SHP77 treated with DMSO at 0.1 percent for 48 hours (cell line): Measurements from ENCODE around the gene MACIR.

Source experiments
- DNase-seq: peaks from one replicate; lab custom pipeline; 2025; lab: John Stamatoyannopoulos, UW

MACIR gene

DNA sequence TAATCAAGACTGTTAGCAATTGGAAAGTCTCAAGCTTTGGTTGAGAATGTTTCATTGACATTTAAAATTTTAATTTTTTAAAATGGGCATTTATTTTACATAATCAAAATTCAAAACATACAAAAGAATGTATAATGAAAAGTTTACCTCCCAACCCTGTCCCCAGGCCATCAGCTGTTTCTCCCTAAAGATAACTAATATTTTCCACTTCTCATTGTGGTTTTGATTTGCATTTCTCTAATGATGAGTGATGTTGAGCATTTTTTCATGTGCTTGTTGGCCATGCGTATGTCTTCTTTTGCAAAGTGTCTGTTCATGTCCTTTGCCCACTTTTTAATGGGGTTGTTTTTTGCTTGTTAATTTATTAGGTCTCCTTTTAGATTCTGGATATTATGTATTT is 11.4 kb upstream of the MACIR start:
- no peak for DNase-seq

DNA sequence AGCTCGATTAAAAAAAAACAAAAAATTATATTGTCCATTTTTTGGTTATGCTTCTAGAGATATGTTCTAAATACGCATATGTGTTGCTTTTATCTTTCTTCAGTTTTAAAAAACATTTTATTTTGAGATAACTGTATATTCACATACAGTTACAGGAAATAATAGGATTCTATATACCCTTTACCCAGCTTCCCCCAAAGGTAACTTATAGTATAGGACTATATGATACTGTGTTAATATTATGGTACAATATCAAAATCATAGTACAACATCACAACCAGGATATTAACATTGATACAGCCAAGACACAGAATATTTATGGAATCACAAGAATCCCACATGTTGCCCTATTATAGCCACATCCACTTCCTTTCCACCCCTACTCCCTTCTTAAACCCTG is 9.5 kb upstream of the MACIR start:
- DNase-seq, result no peak

DNA sequence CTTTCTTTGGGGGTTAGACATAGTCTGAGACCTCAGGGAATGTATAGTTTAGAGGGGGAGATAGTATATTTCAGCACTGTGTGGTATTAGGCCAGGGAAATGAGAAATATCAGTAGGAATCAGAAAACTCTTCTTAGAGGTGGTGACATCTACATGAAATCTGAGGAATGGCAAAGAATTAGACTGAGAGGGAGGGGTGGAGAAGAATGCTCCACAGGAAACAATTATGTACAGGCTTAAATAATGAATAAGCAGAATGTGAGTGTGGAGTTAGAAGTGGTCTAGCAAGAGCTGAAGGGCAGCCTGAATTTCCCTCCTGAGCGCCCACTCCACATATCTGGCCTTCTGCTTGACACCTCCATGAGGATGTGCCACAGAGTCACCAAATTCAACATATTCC is 3.6 kb upstream of the MACIR start:
- no peak for DNase-seq

- no peak for DNase-seq
Observed at GRCh38 chr5:103255691-103256090, 2.9 kb upstream of the MACIR start.

DNA sequence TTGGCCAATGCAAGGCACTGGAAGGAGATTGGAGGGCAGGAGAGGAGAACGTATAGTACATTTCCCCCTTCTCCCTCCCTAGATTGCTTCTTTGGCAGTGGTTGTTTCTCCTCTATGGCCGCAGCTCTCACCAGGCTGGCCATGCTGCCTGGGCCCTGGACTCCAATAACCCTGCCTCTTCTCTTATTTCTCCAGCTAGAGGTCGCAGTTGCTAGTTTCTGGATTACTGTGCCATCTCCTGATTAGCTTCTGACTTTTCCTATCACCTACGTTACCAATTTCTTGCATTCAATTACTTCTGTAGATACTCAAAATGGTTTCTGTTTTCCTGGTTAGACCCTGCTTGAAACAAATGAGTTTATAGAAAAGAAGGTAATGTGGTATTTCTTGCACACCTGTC is 2.4 kb upstream of the MACIR start:
- DNase-seq, result no peak

DNA sequence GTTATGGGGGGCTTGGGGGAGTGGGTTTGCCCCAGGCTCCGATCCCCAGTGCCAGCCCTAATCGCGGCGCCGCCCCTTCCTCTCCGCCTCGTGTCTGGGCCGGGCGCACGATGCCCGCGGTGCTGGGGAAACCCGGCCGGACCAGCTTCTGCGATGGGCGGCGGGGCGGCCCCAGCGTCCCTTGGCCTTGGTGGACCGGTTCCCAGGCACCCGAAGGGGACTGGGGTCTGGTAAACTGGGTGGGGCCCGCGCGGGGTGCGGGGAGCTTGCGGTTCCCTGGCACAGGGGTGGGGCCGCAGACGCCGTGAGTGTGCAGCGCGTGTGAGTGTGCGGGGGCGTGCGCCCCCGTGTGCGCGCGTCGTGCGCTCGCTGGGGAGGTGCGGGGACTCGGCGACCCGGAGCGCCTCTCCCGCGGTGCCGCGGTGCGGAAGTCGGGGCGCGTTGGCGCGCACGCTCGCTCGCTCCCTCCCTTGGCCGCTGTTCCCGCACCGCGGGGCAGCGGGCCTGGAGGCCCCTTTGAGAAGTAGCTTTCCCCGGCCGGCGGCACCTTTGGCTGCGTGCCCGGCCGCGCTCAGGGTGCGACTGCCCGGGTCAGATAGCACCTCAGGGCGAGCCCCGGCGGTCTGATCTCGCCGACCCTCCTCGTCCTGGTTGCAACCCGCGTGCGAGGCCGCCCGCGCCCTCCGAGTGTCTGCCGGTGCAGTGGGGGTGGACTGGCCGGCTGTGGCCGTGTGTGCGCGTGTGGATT is 568 bp downstream of the MACIR start:
- peak; percentile 59 for DNase-seq

DNA sequence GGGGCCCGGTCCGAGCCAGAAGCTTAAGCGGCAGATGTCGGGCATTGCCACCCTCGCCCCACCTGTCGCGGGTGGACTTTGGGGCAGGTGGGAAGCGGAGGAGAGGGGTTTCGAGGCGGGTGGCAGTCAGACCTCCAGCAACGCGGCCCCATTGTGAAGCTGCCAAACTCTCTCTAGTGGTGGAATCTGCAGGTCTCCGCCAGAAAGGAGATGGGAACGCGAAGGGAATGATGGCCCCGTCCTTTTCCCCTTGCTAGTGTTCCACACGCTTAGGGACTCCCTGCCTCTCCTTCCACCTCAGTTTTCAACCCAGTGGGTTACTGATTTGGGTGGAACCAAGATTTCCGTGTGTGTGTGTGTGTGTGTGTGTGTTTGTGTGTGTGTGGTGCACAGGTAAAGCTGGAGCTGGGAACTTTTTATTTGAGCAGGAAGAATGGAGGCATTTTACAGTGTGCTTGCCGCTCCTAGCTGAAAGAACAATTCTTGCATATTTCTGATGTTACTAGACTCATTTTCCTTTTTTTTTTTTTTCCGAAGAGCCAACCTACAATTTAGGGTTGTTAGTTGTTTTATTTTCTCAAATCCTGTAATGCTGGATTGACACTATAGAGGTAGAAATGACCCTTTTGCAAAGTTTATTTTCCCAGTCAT is 1.3 kb downstream of the MACIR start:
- DNase-seq, result no peak

DNA sequence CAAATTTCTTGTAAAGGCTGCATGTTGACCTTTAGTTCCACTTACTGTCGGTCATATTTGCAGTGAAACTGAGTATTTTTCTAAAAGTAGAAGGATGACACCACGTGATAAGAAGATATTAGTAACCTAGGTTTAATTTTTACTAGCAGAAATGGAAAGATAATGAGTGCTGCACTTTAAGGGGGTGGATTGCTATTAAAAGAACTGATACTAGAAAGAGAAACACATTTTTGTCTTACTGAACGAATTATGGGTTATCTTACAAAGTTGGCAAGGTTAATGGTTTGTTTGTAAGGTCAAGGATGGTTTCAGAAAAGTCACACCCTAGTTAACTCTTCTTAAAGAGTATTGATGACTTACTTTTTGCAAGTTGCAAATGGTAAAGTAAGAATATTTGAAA is 2.4 kb downstream of the MACIR start:
- no peak for DNase-seq

GRCh38 chr5:103262422-103262871 is 3.9 kb downstream of the MACIR start:
- DNase-seq, result no peak

- DNase-seq, result no peak
Observed at GRCh38 chr5:103263054-103263453, 4.5 kb downstream of the MACIR start.

DNA sequence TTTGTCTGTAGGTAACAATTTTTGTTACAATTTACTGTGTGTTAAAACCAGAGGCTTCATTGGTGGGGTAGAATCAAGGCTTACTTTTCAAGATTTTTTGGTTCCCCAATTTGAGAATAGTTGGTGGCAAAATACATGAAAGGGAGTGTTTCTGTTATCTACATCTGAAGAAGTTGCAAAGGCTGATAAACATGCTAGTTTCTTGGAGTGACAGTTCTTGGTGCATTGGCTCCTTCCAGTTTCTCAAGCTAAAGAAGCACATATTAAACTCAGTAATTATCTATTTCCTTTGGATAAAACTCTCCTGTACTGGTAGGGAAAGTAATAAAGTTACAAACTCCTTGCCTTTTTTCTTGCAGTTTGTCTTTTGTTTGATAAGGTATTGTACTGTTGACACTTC is 5.9 kb downstream of the MACIR start:
- DNase-seq, result no peak

DNA sequence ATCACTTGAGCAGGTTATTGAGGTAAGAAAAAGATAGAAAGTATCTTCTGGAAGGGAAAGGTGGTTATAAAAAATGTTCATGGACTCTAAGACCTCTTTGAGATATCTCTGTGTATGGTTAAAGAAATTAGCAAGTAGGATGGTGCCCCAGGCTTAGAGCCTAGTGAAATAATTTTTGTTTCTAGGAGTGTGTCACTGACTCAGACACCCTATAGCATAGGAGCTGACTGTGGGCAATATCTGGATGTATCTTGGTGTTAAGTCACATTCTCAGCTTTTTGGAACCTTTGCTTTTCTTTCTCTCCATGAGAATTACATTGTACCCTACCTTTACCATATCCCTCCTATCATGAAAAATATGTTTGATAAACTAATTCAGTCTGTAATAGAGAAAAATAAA is 12.0 kb downstream of the MACIR start:
- DNase-seq, result no peak

GRCh38 chr5:103271570-103272289 is 13.2 kb downstream of the MACIR start:
- DNase-seq, result no peak

DNA sequence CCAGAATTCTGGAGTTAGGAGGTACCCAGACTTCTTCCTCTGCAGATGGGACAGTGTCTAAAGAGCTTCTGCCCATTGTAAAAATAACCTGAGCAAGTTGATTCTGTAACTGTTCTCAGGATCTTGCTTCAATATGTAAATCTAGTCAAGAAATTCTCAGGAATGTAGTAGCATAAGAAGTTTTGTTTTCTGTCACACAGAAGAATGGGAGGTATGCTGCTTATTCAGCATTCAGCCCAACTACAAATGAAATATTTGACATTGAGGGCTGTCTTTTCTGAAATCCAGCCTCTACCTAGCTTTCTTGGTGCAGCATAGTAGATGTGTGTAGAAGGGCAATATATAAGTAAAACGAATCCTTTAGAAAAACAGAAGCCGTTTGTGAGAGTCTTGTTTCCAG is 13.8 kb downstream of the MACIR start:
- no peak for DNase-seq

GRCh38 chr5:103273952-103274351 is 15.4 kb downstream of the MACIR start:
- no peak for DNase-seq

DNA sequence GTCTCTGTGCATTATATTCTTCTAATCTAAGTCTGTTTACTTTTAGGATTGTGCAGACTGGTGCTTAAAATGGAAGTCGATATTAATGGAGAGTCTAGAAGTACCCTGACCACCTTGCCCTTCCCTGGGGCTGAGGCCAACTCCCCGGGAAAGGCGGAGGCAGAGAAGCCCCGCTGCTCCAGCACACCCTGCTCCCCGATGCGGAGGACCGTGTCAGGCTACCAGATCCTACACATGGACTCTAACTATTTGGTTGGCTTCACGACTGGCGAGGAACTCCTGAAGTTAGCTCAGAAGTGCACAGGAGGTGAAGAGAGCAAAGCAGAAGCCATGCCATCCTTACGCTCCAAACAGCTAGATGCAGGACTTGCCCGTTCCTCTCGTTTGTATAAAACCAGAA is 17.3 kb downstream of the MACIR start:
- DNase-seq, result no peak

- DNase-seq, result no peak
Observed at GRCh38 chr5:103280967-103281366, 22.4 kb downstream of the MACIR start.

GRCh38 chr5:103283120-103283519 is 24.6 kb downstream of the MACIR start:
- DNase-seq, result no peak

GRCh38 chr5:103283869-103284268 is 25.3 kb downstream of the MACIR start:
- DNase-seq, result no peak

DNA sequence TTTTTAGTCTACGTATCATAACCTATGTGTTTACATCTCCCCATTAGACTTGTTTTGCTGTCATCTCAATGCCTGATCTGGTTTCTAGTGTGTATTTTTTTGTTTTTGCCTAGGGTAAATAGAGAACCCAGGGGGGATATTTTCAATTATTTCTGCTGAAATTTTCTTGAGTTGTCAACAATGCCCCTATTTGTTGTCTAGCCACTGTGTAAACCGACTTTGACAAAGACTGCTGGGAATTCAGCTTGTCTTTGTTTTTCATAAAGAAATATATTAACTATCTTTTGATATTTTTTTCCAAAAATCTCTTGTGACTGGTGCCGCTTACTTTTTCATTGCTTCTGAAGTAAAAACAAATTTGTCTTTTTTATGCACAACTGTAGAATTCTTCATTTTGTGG is 28.1 kb downstream of the MACIR start:
- DNase-seq, result no peak

DNA sequence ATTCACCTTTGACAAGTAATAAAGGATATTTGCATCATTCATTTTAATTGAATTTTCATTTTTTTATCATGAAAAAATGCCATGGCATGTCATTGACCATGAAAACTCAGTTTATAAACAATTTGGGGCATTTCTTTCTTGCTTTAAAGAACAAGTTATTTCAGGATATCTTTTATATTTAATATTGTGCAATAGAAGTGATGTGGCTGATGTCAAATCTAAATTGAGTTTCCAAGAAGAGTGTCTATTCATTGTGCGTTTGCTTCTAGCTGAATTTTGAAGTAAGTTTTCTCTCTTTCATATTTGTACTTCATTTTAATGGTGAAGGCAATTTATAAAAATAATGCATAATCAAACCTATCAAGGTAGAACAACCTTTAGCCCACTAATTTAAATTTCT is 30.5 kb downstream of the MACIR start:
- DNase-seq, result no peak

DNA sequence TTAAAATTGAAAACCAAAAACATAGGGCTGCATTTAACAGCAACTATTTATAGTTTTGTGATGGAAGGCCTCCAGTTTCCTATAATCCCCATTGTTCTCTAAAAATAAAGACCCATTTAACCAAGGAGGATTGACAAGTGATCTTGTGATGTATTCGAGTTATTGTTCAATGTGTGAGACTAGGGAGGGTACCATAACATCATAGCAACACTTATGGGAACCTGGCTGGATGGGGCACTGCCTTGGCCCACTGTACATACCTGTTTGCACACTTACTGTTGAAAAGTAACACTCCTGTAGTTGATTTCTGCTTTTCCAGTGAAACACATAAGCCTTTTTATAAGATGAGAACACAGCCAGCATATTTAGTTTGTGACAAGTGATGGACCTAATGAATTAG is 32.3 kb downstream of the MACIR start:
- DNase-seq, result no peak

GRCh38 chr5:103291606-103292005 is 33.0 kb downstream of the MACIR start:
- no peak for DNase-seq
